Measurements from ENCODE around the gene SUPT7L.

GRCh38 chr2:27712522-27712921, 49.1 kb upstream of the SUPT7L start:
- TF ChIP-seq CTCF (IDR thresholded peaks at IDR 0.05 in 8 of 11, conservative IDR thresholded peaks at IDR 0.05 in 3 of 11) = no peak
- no peak for TF ChIP-seq POLR2A (IDR thresholded peaks at IDR 0.05)
- TF ChIP-seq POLR2AphosphoS5 (IDR thresholded peaks at IDR 0.05) = no peak

Measured in spleen (tissue), 7 donors.